DND-41 (cell line): ENCODE measurements around the gene FIBCD1.

Experiments used
- CTCF ChIP-seq: IDR thresholded peaks from 2 replicates; pipeline ENCODE4 v1.5.1; 2012; ENCODE audit warnings: borderline replicate concordance, low read length, moderate library complexity, mild to moderate bottlenecking; ENCODE audit not compliant: poor library complexity, severe bottlenecking; ENCODE audit errors: extremely low read depth
- EZH2 ChIP-seq: IDR thresholded peaks from 3 replicates; pipeline ENCODE4 v1.6.1; 2012; ENCODE audit warnings: borderline replicate concordance, low read depth, mild to moderate bottlenecking, moderate library complexity, low read length, inconsistent platforms; ENCODE audit not compliant: severe bottlenecking

GRCh38 chr9:130972957-130973685 is 34.1 kb upstream of the FIBCD1 start:
- TF ChIP-seq CTCF (no peak), EZH2 (no peak)
